Measurements from ENCODE around the gene HINFP. TPM values are rescaled to one million over a fixed set of nuclear protein-coding genes. Genes with fewer than 3 reads are reported as not detected.
A peak's percentile ranks its signal among the peaks of the same experiment; 100 is the strongest.

Gene HINFP
- total and polyA plus RNA-seq, 9 of the 15 experiments (the other 6 are each of a cell fraction or from before 2014, with no cell fraction given) = 13.8 to 34.1 (median 22.5) TPM

GRCh38 chr11:119093942-119094815 is 27.2 kb upstream of the HINFP start (continued):
- TF ChIP-seq NEUROD1 (IDR thresholded peaks at IDR 0.05; ENCODE audit: borderline replicate concordance, low read depth, low read length, partially characterized antibody) (no peak), CREM (IDR thresholded peaks at IDR 0.05; ENCODE audit: low read depth) (no peak), XRCC4 (IDR thresholded peaks at IDR 0.05; ENCODE audit: extremely low read depth, insufficient read depth, insufficient read length) (no peak), ZNF668 (CRISPR knock-in tag; IDR thresholded peaks at IDR 0.05) (no peak), ZNF778 (CRISPR knock-in tag; IDR thresholded peaks at IDR 0.05) (no peak), NFE2 (IDR thresholded peaks at IDR 0.05; ENCODE audit: low read depth) (no peak), SIN3A (IDR thresholded peaks at IDR 0.05; ENCODE audit: borderline replicate concordance in 2 of 2, control insufficient read depth in 1 of 2, low read depth in 2 of 2, low read length in 2 of 2) (peak; percentile 20 to 23; a peak in 1 of 4 replicates), ETV6 (IDR thresholded peaks at IDR 0.05; ENCODE audit: borderline replicate concordance in 1 of 2, low read depth in 2 of 2, low read length in 1 of 2) (no peak), ETV6 (CRISPR knock-in tag; IDR thresholded peaks at IDR 0.05; ENCODE audit: borderline replicate concordance) (no peak), HSF4 (CRISPR knock-in tag; IDR thresholded peaks at IDR 0.05; ENCODE audit: borderline replicate concordance) (no peak), MXD1 (CRISPR knock-in tag; IDR thresholded peaks at IDR 0.05; ENCODE audit: borderline replicate concordance, poor library complexity, severe bottlenecking) (no peak), POLR2AphosphoS2 (IDR thresholded peaks at IDR 0.05; ENCODE audit: low read length) (peak; percentile 93), LCOR (CRISPR knock-in tag; IDR thresholded peaks at IDR 0.05) (no peak; the same call in 1 of the 2 replicates), RBM17 (IDR thresholded peaks at IDR 0.05; ENCODE audit: borderline replicate concordance, low read depth, low read length) (no peak), BCLAF1 (IDR thresholded peaks at IDR 0.05; ENCODE audit: borderline replicate concordance in 1 of 2, control insufficient read depth in 1 of 2, low read depth in 2 of 2, low read length in 1 of 2) (no peak), SRSF1 (IDR thresholded peaks at IDR 0.05; ENCODE audit: low read depth, low read length) (peak; percentile 45; the same call in 1 of the 2 replicates), NCOR1 (IDR thresholded peaks at IDR 0.05) (no peak), THRA (IDR thresholded peaks at IDR 0.05) (no peak), ZNF764 (CRISPR knock-in tag; IDR thresholded peaks at IDR 0.05; ENCODE audit: low read depth) (no peak), KAT8 (IDR thresholded peaks at IDR 0.05; ENCODE audit: low read depth) (no peak), ZNF316 (IDR thresholded peaks at IDR 0.05) (no peak)
